ENCODE results near the gene UBE2E2. TPM values are rescaled to one million over a fixed set of nuclear protein-coding genes. Genes with fewer than 3 reads are reported as not detected.

Gene UBE2E2
- total RNA-seq, 1 donor, result 41.5 TPM

GRCh38 chr3:23421811-23422516 lies 218.8 kb downstream of the UBE2E2 start:
- no peak for TF ChIP-seq CTCF (IDR thresholded peaks at IDR 0.05; ENCODE audit: insufficient read depth, low read depth, low read length)
- no peak for DNase-seq (ENCODE audit: low read depth)
- no peak overlapping the region for H3K4me3 ChIP-seq (ENCODE audit: low read depth, low read length)

GRCh38 chr3:23422517-23422851 lies 219.4 kb downstream of the UBE2E2 start:
- H3K4me3 ChIP-seq (ENCODE audit: low read depth, low read length), result no peak overlapping the region
- TF ChIP-seq CTCF (IDR thresholded peaks at IDR 0.05; ENCODE audit: insufficient read depth, low read depth, low read length), result no peak
- DNase-seq (ENCODE audit: low read depth), result no peak

- no peak overlapping the region for H3K4me3 ChIP-seq (ENCODE audit: low read depth, low read length)
- DNase-seq (ENCODE audit: low read depth), result no peak
- no peak for TF ChIP-seq CTCF (IDR thresholded peaks at IDR 0.05; ENCODE audit: insufficient read depth, low read depth, low read length)
These were observed 222.3 kb downstream of the UBE2E2 start for GRCh38 chr3:23425410-23425809.

GRCh38 chr3:23430781-23431398 lies 227.8 kb downstream of the UBE2E2 start:
- no peak overlapping the region for H3K4me3 ChIP-seq (ENCODE audit: low read depth, low read length)
- no peak for DNase-seq (ENCODE audit: low read depth)
- TF ChIP-seq CTCF (IDR thresholded peaks at IDR 0.05; ENCODE audit: insufficient read depth, low read depth, low read length), result no peak

- DNase-seq (ENCODE audit: low read depth), result no peak
- no peak for TF ChIP-seq CTCF (IDR thresholded peaks at IDR 0.05; ENCODE audit: insufficient read depth, low read depth, low read length)
- no peak overlapping the region for H3K4me3 ChIP-seq (ENCODE audit: low read depth, low read length)
These were observed 228.6 kb downstream of the UBE2E2 start for GRCh38 chr3:23431764-23432163.

- no peak for DNase-seq (ENCODE audit: low read depth)
- no peak overlapping the region for H3K4me3 ChIP-seq (ENCODE audit: low read depth, low read length)
- TF ChIP-seq CTCF (IDR thresholded peaks at IDR 0.05; ENCODE audit: insufficient read depth, low read depth, low read length), result no peak
These were observed 232.2 kb downstream of the UBE2E2 start for GRCh38 chr3:23435318-23435717.

Measured in fibroblast of villous mesenchyme (primary cell).